AG08395 (cell line): ENCODE results near the gene MKS1.

ENCODE experiments used
- DNase-seq: peaks from one replicate; pipeline ENCODE4 v3.0.0; 2012; ENCODE audit warnings: mixed read lengths, low spot score

MKS1 gene

DNA sequence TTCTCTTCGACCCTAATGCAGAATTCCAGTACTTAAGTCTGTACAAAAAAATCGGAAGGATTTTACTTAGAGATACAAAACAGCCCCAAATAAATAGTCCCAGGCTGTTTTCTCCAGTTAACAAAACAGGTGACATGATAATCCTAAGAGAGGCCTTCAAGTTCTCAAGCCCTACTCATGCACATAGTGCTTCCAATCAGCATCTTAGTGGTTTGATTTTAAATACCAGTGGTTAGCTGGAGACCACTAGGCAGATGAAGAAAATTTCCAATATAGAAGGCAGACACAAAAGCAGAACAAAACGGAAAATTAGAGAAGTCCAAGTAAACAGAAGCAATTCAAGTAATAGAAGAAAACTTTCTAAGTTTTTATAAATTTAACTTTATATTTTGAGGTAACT is 57.5 kb downstream of the MKS1 start:
- no peak for DNase-seq

DNA sequence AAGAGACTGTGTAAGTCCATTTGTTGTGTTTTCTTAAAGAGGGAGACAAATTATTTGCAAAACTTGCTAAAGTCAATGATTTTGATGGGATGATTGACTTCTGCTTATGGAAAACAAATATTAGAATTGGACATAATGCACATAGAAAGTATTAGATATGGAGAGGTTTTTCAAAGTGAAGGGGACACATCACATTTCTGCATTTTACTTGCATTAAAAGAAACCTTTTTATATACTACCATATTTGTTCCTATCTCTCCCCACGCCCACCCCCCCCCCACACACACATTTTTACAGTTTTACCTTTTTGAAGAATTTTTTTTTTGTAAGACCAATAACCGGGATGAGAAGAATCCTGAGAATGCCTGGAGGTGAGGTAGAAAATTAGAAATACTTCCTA is 60.9 kb downstream of the MKS1 start:
- no peak for DNase-seq

DNA sequence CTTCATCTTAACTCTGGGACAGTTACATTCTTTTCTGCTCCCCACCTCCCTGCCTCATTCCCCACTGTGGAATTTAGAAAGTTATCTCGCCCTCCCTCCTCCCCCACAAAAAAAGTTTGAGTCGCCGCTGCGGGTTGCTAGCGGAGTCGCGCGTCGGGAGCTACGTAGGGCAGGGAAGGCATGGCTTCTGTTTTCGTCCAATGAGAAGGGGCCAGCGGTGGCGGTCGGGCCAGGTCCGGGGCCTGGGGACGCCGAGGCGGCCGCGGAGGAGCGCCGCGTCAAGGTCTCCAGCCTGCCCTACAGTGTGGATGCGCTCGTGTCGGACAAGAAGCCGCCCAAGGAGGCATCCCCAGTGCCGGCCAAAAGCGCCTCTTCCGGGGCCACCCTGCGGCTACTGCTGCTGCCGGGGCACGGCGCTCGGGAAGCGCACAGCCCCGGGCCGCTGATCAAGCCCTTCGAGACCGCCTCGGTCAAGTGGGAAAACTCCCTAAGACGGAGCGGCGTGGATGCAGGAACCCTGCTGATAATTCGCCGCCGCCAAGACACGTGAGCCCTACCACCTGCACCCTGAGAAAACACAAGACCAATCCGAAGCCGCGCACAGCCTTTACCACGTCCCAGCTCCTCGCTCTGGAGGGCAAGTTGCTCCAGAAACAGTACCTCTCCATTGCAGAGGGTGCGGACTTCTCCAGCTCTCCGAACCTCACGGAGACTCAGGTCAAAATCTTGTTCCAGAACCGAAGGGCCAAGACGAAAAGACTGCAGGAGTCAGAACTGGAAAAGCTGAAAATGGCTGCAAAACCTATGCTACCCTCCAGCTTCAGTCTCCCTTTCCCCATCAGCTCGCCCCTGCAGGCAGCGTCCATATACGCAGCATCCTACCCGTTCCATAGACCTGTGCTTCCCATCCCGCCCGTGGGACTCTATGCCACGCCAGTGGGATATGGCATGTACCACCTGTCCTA is 61.9 kb downstream of the MKS1 start:
- DNase-seq, result no peak
